ENCODE results near the gene GC.
"Not testable (repeated sequence)": the region's sequence is repeated elsewhere in the genome, so short reads cannot be mapped to it uniquely, and the experiment has no call there.

GC gene

GRCh38 chr4:71783972-71784371, at the start of gene GC:
Gene GC, minus strand, starts transcription at chr4:71784079. Its CDS starts 61 bp downstream, at chr4:71784018.
- DNase-seq = no peak

- no peak for DNase-seq
Observed at GRCh38 chr4:71833232-71833900, 49.5 kb upstream of the GC start.

GRCh38 chr4:71832049-71832448, 48.2 kb upstream of the GC start:
- no peak for DNase-seq

GRCh38 chr4:71830497-71831190, 46.8 kb upstream of the GC start:
- DNase-seq = no peak

GRCh38 chr4:71828470-71828869, 44.6 kb upstream of the GC start:
- no peak for DNase-seq

- DNase-seq = no peak
Observed at GRCh38 chr4:71827826-71828225, 43.9 kb upstream of the GC start.

GRCh38 chr4:71816676-71817303, 32.9 kb upstream of the GC start:
- no peak for DNase-seq

- DNase-seq = no peak
Observed at GRCh38 chr4:71814433-71814832, 30.6 kb upstream of the GC start.

- not testable (repeated sequence) for DNase-seq
Observed at GRCh38 chr4:71809805-71810204, 25.9 kb upstream of the GC start.

- no peak for DNase-seq
Observed at GRCh38 chr4:71807469-71807868, 23.6 kb upstream of the GC start.

- not testable (repeated sequence) for DNase-seq
Observed at GRCh38 chr4:71805230-71805629, 21.4 kb upstream of the GC start.

GRCh38 chr4:71804017-71804697, 20.3 kb upstream of the GC start:
- DNase-seq = not testable (repeated sequence)

- DNase-seq = no peak
Observed at GRCh38 chr4:71785959-71786358, 2.1 kb upstream of the GC start.

- DNase-seq = no peak
Observed at GRCh38 chr4:71784569-71785197, 804 bp upstream of the GC start.

GRCh38 chr4:71777891-71778290, 6.0 kb downstream of the GC start:
- DNase-seq = no peak

GRCh38 chr4:71775449-71775848, 8.4 kb downstream of the GC start:
- no peak for DNase-seq

- DNase-seq = no peak
Observed at GRCh38 chr4:71774136-71774535, 9.7 kb downstream of the GC start.

GRCh38 chr4:71773004-71773403, 10.9 kb downstream of the GC start:
- DNase-seq = no peak

- no peak for DNase-seq
Observed at GRCh38 chr4:71772592-71772991, 11.3 kb downstream of the GC start.

GRCh38 chr4:71771613-71772012, 12.3 kb downstream of the GC start:
- no peak for DNase-seq

GRCh38 chr4:71769434-71769833, 14.4 kb downstream of the GC start:
- DNase-seq = no peak

GRCh38 chr4:71768123-71768522, 15.8 kb downstream of the GC start:
- no peak for DNase-seq

GRCh38 chr4:71765821-71766383, 18.0 kb downstream of the GC start:
- no peak for DNase-seq
